Transverse colon (tissue), 4 donors: ENCODE data around the gene GRM4. TPM values are rescaled to one million over a fixed set of nuclear protein-coding genes. Genes with fewer than 3 reads are reported as not detected.

ENCODE experiments used
- DNase-seq: peaks from one replicate; pipeline ENCODE4 v3.0.0-alpha.2; 2019
- H3K27ac ChIP-seq, 4 donors: fragments of 200-600 bp; sonication (generic); 2 replicates each; pipeline ENCODE4 v1.5.1; 2016 to 2018; ENCODE audit warnings: inconsistent platforms in 4 of 4
- H3K27me3 ChIP-seq: fragments of 200-600 bp; sonication (generic); 2 replicates; pipeline ENCODE4 v1.5.1; 2017; ENCODE audit warnings: inconsistent platforms
- H3K36me3 ChIP-seq, 4 donors: fragments of 200-600 bp; sonication (generic); 2 replicates each; pipeline ENCODE4 v1.5.1; 2017 to 2019; ENCODE audit warnings: inconsistent platforms in 4 of 4
- H3K4me1 ChIP-seq, 4 donors: fragments of 200-600 bp; sonication (generic); 2 replicates each; pipeline ENCODE4 v1.5.1; 2017 to 2020; ENCODE audit warnings: inconsistent platforms in 4 of 4
- H3K4me3 ChIP-seq, 4 donors: fragments of 200-600 bp; sonication (generic); 1 replicate in 1 of 4; 2 replicates in 3 of 4; pipeline versions ENCODE4 v1.5.1 to v1.6.1; 2017 to 2019; ENCODE audit warnings: inconsistent platforms in 4 of 4
- H3K9me3 ChIP-seq, 2 donors: fragments of 200-600 bp; sonication (generic); 2 replicates each; pipeline ENCODE4 v1.5.1; 2017 to 2019; ENCODE audit warnings: inconsistent platforms in 2 of 2
- EP300 ChIP-seq: sonication (generic); formaldehyde crosslinking; IDR thresholded peaks from one replicate; pipeline ENCODE4 v1.6.1; 2017; ENCODE audit warnings: antibody characterized with exemption, low read depth
- POLR2A ChIP-seq: fragments of 450-650 bp; IDR thresholded peaks from one replicate; pipeline ENCODE4 v1.6.1; 2016; ENCODE audit warnings: antibody characterized with exemption, mild to moderate bottlenecking, moderate library complexity
- POLR2AphosphoS5 ChIP-seq, 3 donors: sonication (generic); formaldehyde crosslinking; IDR thresholded peaks; one replicate each; pipeline ENCODE4 v1.6.1; 2016; ENCODE audit warnings: antibody characterized with exemption in 3 of 3
- WGBS, 2 donors: methylation state at CpG; one replicate each; pipeline ENCODE4 v1.1.5; 2018; ENCODE audit warnings: low coverage in 1 of 2; 5-methylcytosine and 5-hydroxymethylcytosine counted together
- in situ Hi-C, 4 donors: fragments of 200-750 bp; cut with MboI; loops; one replicate each; pipeline versions ENCODE4 v1.15.0 to v1.15.1; 2017; ENCODE audit warnings: low sequenced_read_pairs in 3 of 4, low pct_ligation_motif_present in 1 of 4, low pct_unique_long_range_greater_than_20kb in 1 of 4
- intact Hi-C: fragments of 100-400 bp; cut with DNase I; formaldehyde crosslinking; loops from one replicate; pipeline ENCODE4 v1.15.1; 2023; ENCODE audit warnings: low total_unique reads
- total RNA-seq, 4 donors: library from RNA; depleted of rRNA; stranded (reverse); fragments of >200 nt; gene quantifications; one replicate each; pipeline ENCODE4 v1.1.0, GENCODE V29; 2016
- TF ChIP-seq, protein P1 (sequence below), 5 experiments: fragments of 200-600 bp in 3 of 5; fragments of 450-650 bp in 2 of 5; sonication (generic) in 3 of 5; IDR thresholded peaks; 1 replicate in 2 of 5; 2 replicates in 3 of 5; pipeline ENCODE4 v1.5.1; 2016 to 2017; ENCODE audit warnings: antibody characterized with exemption in 5 of 5, inconsistent platforms in 3 of 5, mild to moderate bottlenecking in 2 of 5, moderate library complexity in 1 of 5

GRM4 gene
- total RNA-seq, 4 donors from 2014 or later = not detected

DNA sequence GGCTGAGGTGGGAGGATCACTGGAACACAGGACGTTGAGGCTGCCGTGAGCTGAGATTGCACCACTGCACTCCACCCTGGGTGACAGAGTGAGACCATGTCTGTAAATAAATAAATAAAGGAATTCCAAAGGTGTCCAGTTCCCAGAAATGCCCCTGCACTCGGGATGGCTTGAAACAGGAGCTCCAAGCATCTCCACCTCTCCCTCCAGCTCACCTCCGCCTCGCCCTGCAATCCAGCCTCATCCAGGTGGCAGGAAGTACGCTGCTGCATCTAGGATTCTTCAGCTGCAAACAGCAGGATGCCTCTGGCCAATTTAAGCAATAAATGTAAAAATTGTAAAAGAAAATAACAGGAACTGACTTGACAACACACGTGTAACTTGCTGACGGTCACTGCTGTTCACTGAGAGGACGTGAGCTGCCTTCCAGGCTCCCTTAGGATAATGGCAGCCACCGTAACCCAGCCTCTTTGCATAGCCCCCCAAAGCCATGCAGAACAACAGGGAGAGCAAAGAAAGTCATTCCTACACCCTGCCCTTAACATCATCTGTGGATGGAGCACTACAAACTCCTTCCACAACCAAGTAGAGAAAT lies 11.4 kb upstream of the GRM4 start:
- intact Hi-C loops (loop anchor here (10.0 kb wide), 1 partner anchor 413 kb away; the partner anchor contains the start of gene IP6K3), in situ Hi-C loops (loop anchor here in 3 of 4 donors (10.0 to 25.0 kb wide), 4 partner anchors 103 to 395 kb away; no protein-coding TSS in a partner anchor)
- H3K27me3 ChIP-seq = peaks cover 40% of the 10 kb centered on the region
- peaks cover 13% of the 10 kb centered on the region in 2 donors for H3K9me3 ChIP-seq
- H3K4me1 ChIP-seq = peaks cover 3 to 7% (median 6%) of the 10 kb centered on the region in 4 donors
- no peak for DNase-seq
- no peak overlapping the region for H3K4me3 ChIP-seq
- no peak overlapping the region for H3K27ac ChIP-seq
- no peaks in the 10 kb centered on the region for H3K36me3 ChIP-seq
- WGBS, 2 donors = 54 to 65% methylated on average over 2 to 10 of the region's 10 CpGs
- TF ChIP-seq POLR2A (no peak), EP300 (no peak), POLR2AphosphoS5 (IDR thresholded peaks at IDR 0.05) (no peak)
- TF ChIP-seq, protein P1, sequence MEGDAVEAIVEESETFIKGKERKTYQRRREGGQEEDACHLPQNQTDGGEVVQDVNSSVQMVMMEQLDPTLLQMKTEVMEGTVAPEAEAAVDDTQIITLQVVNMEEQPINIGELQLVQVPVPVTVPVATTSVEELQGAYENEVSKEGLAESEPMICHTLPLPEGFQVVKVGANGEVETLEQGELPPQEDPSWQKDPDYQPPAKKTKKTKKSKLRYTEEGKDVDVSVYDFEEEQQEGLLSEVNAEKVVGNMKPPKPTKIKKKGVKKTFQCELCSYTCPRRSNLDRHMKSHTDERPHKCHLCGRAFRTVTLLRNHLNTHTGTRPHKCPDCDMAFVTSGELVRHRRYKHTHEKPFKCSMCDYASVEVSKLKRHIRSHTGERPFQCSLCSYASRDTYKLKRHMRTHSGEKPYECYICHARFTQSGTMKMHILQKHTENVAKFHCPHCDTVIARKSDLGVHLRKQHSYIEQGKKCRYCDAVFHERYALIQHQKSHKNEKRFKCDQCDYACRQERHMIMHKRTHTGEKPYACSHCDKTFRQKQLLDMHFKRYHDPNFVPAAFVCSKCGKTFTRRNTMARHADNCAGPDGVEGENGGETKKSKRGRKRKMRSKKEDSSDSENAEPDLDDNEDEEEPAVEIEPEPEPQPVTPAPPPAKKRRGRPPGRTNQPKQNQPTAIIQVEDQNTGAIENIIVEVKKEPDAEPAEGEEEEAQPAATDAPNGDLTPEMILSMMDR (IDR thresholded peaks at IDR 0.05) = no peak

DNA sequence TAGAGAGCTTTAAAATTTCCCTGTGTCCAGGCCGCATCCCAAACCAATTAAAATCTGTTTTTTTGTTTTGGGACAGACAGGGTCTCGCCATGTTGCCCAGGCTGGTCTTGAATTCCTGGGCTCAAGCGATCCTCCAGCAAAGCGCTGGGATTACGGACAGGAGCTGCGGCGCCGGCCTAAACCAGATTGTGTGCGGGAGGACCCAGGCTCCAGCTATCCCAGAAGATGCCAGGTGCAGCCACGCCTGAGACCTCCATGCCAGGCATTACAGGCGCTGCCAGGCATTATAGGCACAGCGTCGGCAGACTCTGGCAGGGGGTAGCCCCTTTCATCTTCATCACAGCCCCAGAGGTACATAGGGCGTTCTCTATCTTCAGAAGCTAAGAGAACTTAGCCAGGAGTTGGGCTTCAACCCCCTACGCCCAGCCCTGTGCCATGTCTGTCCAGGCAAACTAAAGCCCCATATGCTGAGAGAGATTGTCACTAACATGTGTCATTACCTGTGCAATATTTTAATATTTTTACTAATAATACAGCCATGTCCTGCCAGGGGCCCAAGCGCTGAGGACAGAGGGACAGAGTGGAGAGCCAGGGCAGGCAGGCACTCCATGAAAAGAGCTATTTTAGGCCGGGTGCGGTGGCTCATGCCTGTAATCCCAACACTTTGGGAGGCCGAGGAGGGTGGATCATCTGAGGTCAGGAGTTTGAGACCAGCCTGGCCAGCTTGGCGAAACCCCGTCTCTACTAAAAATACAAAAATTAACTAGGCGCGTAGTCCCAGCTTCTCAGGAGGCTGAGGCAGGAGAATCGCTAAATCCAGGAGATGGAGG lies 9.8 kb upstream of the GRM4 start:
- intact Hi-C loops (loop anchor here (10.0 kb wide), 1 partner anchor 411 kb away; the partner anchor contains the start of gene IP6K3), in situ Hi-C loops (loop anchor here in 3 of 4 donors (10.0 to 25.0 kb wide), 4 partner anchors 101 to 393 kb away; no protein-coding TSS in a partner anchor)
- peaks cover 57% of the 10 kb centered on the region for H3K27me3 ChIP-seq
- H3K4me1 ChIP-seq = peaks cover 3 to 7% (median 6%) of the 10 kb centered on the region in 4 donors
- H3K9me3 ChIP-seq = peaks cover 13% of the 10 kb centered on the region in 2 donors
- WGBS, 2 donors = 69 to 85% methylated on average over 6 to 22 of the region's 24 CpGs
- H3K27ac ChIP-seq = no peak overlapping the region
- no peak for DNase-seq
- H3K4me3 ChIP-seq = no peak overlapping the region
- no peaks in the 10 kb centered on the region for H3K36me3 ChIP-seq
- TF ChIP-seq POLR2A (no peak), POLR2AphosphoS5 (IDR thresholded peaks at IDR 0.05) (no peak), EP300 (no peak)
- TF ChIP-seq, protein P1 (IDR thresholded peaks at IDR 0.05) = no peak

- 15% methylated on average over 42 of the region's 61 CpGs; no CpG with 5 or more reads in 1 of the 2 donors for WGBS, 2 donors
- Histone ChIP-seq H3K4me1 (peaks cover 3 to 7% (median 6%) of the 10 kb centered on the region in 4 donors), H3K9me3 (peaks cover 7 to 8% of the 10 kb centered on the region in 2 donors), H3K36me3 (no peaks in the 10 kb centered on the region), H3K27me3 (peaks cover 65% of the 10 kb centered on the region), H3K4me3 (peak overlapping the region in 1 of 4 donors; percentile 37), H3K27ac (no peak overlapping the region)
- peak; percentile 53 for DNase-seq
- intact Hi-C loops = loop anchor here (5.0 to 10.0 kb wide), 3 partner anchors 98 to 568 kb away; partner anchors contain the start of gene IP6K3
- in situ Hi-C loops = loop anchor here in 3 of 4 donors (10.0 to 25.0 kb wide), 4 partner anchors 100 to 393 kb away; no protein-coding TSS in a partner anchor
- no peak for TF ChIP-seq EP300
- TF ChIP-seq, protein P1 (IDR thresholded peaks at IDR 0.05) = peak; percentile 89 to 99 (median 97)
Measured at GRCh38 chr6:34154668-34155447, 9.0 kb upstream of the GRM4 start.
